Measurements from ENCODE around the gene DTNB.
"Not testable (repeated sequence)": the region's sequence is repeated elsewhere in the genome, so short reads cannot be mapped to it uniquely, and the experiment has no call there.

DTNB gene

DNA sequence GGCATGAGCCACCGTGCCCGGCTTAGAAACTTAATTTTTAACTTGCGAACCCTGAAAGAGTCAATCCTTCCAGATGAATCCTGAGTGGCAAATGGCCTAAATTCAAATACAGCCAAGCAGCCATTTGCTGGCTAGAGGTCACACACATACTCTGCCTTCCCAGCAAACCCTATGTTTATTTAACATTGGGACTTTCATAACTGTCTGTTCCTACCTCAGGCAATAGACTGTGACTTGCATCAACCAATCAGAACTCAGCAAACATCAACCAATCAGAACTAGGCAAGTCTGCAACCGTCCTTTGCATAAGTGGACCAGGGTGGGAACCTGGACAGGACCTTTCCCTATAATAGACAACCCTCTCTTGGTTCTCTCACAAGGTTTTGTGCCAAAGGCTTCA is 127.5 kb downstream of the DTNB start:
- no peak for DNase-seq (ENCODE audit: low read depth in 2 of 2)

DNA sequence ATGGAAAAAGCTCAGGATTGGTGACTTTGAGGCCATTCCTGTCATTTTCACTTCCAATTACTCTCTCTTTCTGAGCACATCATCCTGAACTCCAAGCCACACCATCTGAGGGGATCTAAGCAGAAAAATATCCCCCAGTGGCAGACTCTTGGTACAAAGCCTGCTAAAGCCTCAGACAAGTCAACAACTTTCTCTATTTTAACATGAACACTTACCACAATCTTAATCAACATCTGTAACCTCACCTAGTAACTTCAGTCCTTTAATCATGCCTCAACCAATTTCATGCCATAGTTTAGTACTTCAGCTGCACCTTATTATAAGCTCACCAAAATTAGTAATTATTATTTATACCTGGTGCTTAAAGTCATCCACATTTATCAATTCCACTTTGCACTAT is 128.9 kb downstream of the DTNB start:
- no peak for DNase-seq (ENCODE audit: low read depth in 2 of 2)

DNA sequence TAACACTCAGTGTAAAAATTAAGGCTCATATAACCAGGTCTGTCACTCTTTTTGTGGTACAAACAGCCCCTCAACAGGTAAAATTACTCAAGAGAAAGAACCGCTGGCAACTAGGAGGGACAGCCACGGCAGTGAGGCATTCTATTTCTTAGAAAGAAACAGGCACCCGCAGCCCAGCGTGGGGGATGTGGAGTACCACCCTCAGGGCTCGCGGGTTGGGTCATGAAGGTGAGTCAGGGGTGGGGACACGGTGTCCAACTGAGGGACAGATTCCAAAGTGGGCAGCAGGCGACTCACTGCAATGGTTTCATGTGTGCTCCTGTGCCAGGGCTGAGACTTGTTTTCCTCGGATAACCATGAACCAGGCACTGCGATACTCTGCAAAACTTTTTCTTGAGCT is 129.4 kb downstream of the DTNB start:
- DNase-seq (ENCODE audit: low read depth in 2 of 2) = no peak

GRCh38 chr2:25541378-25541777 is 132.0 kb downstream of the DTNB start:
- DNase-seq (ENCODE audit: low read depth in 2 of 2) = no peak

GRCh38 chr2:25539136-25539535 is 134.2 kb downstream of the DTNB start:
- no peak for DNase-seq (ENCODE audit: low read depth in 2 of 2)

- no peak for DNase-seq (ENCODE audit: low read depth in 2 of 2)
Measured at GRCh38 chr2:25537526-25537925, 135.9 kb downstream of the DTNB start.

GRCh38 chr2:25535411-25536289 is 137.7 kb downstream of the DTNB start:
- DNase-seq (ENCODE audit: low read depth in 2 of 2) = not testable (repeated sequence)

DNA sequence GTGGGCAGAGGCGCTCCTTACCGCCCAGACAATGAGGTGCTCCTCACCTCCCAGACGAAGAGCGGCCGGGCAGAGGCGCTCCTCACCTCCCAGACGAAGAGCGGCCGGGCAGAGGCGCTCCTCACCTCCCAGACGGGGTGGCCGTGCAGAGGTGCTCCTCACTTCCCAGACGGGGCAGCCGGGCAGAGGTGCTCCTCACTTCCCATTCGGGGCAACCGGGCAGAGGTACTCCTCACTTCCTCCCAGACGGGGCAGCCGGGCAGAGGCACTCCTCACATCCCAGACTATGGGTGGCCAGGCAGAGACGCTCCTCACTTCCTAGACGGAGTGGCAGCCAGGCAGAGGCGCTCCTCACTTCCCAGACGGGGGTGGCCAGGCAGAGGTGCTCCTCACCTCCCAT is 138.4 kb downstream of the DTNB start:
- DNase-seq (ENCODE audit: low read depth in 2 of 2) = not testable (repeated sequence)

- no peak for DNase-seq (ENCODE audit: low read depth in 2 of 2)
Measured at GRCh38 chr2:25534455-25534854, 138.9 kb downstream of the DTNB start.

DNA sequence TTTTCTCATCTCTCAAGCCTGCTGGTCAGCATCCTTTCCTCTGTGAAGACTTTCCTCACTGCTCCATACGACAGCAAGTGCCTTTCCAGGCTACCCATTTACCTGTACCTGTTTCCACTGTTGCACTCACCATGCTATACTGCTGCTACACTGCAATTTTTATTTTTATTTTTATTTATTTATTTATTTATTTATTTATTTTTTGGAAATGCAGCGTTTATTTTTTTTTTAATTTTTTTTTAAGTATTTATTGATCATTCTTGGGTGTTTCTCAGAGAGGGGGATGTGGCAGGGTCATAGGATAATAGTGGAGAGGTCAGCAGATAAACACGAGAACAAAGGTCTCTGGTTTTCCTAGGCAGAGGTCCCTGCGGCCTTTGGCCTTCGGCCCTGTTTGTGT is 139.6 kb downstream of the DTNB start:
- not testable (repeated sequence) for DNase-seq (ENCODE audit: low read depth in 2 of 2)

- DNase-seq (ENCODE audit: low read depth in 2 of 2) = no peak
Measured at GRCh38 chr2:25532521-25532920, 140.9 kb downstream of the DTNB start.

DNA sequence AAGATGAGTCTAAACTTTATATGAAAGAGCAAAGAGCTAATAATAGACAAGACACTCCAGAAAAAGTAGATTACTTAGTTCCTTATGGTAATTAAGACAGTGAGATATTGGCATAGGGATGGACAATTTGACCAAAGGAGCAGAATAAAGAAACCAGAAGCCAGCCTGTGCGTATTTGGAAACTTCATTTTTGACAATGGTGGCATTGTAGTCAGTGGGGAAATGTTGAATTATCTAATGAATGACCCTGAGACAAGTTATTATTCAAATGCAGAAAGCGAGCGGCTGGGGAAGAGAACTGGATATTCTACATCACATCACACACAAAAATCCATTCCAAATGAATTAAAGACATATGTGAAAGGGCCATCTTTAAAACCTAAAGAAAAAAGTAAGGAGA is 144.3 kb downstream of the DTNB start:
- no peak for DNase-seq (ENCODE audit: low read depth in 2 of 2)

- no peak for DNase-seq (ENCODE audit: low read depth in 2 of 2)
Measured at GRCh38 chr2:25528173-25528572, 145.2 kb downstream of the DTNB start.

DNA sequence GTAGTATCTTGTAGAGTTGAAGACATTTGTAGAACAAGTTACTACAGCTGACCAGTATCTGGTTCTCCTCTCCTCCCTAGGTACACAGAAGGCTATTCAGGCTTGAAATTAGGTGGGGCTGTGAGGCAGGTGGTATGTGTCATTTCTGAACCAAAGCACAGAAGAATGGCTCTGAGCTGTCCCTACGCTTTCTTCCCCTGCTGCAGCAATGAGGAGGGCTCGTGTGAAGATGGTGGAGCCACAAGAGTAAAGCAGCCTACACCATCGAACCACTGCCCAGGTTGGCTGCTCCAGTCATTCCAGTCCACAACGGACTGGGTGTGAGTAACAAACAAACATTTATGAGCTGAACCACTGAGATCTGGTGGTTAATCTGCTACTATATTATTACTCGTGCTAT is 148.9 kb downstream of the DTNB start:
- no peak for DNase-seq (ENCODE audit: low read depth in 2 of 2)

DNA sequence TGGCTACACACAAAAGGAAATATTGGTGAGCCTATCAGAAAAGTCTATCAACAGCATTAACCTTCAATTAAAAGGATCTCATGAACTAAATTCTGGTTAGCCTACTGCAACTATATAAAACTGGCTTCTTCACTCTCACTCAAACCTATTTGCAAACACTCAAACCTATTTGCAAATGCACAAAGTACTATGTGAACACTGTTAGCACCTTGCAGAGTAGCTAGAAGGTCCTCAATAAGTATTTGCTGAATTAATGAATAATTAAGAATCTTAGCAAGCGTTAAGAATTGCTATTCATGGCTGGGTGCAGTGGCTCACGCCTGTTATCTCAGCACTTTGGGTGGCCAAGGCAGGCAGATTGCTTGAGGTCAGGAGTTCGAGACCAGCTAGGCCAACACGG is 150.3 kb downstream of the DTNB start:
- DNase-seq (ENCODE audit: low read depth in 2 of 2) = no peak

GRCh38 chr2:25521665-25522387 is 151.6 kb downstream of the DTNB start:
- DNase-seq (ENCODE audit: low read depth in 2 of 2) = peak in 1 of 2 donors; percentile 29

- no peak for DNase-seq (ENCODE audit: low read depth in 2 of 2)
Measured at GRCh38 chr2:25521126-25521525, 152.3 kb downstream of the DTNB start.

- no peak for DNase-seq (ENCODE audit: low read depth in 2 of 2)
Measured at GRCh38 chr2:25517701-25518100, 155.7 kb downstream of the DTNB start.

- no peak for DNase-seq (ENCODE audit: low read depth in 2 of 2)
Measured at GRCh38 chr2:25514043-25514637, 159.2 kb downstream of the DTNB start.

DNA sequence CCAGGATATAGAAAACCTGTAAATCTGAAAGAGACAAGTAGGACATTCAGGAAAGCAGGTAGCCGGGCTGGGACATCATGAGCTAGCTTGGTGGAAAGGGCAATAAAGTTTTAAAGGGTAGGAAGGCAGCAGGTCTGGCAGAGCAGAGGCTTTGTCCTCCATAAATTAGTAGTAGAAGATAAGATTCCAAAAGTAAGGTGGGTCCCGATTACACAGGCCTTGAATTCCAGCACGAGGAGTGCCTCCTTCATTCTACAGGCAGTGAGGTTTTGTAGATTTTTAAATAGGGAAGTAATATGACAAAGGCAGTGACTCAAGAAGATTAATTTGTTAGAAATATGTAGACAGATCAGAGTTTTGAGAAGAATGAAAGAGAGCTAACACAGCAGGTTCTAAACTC is 160.7 kb downstream of the DTNB start:
- DNase-seq (ENCODE audit: low read depth in 2 of 2) = no peak

DNA sequence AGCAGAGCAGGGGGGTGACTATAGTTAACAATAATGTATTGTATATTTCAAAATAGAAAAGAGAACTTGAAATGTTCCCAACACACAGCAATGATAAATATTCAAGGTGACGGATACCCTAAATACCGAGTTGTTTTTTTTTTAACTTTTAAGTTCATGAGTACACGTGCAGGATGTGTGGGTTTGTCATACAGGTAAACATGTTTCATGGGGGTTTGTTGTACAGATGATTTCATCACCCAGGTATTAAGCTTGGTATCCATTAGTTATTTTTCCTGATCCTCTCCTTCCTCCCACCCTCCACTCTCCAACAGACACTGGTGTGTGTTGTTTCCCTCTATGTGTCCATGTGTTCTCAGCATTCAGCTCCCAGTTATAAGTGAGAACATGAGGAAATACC is 167.2 kb downstream of the DTNB start:
- no peak for DNase-seq (ENCODE audit: low read depth in 2 of 2)

- DNase-seq (ENCODE audit: low read depth in 2 of 2) = no peak
Measured at GRCh38 chr2:25505622-25506021, 167.8 kb downstream of the DTNB start.

GRCh38 chr2:25505182-25505581 is 168.2 kb downstream of the DTNB start:
- DNase-seq (ENCODE audit: low read depth in 2 of 2) = no peak

Measured in activated CD4-positive, alpha-beta T cell treated with anti-CD3 and anti-CD28 coated beads for 24 hours (primary cell).